ENCODE results near the gene KIF5A.

GRCh38 chr12:57511161-57511560 lies 38.7 kb upstream of the KIF5A start:
- TF ChIP-seq CTCF (IDR thresholded peaks at IDR 0.05) (no peak), POLR2A (IDR thresholded peaks at IDR 0.05) (no peak)
